Sigmoid colon (tissue), 7 donors: ENCODE measurements around the gene GON4L. TPM values are rescaled to one million over a fixed set of nuclear protein-coding genes. Genes with fewer than 3 reads are reported as not detected.
A peak's percentile ranks its signal among the peaks of the same experiment; 100 is the strongest.
"Not testable (repeated sequence)": the region's sequence is repeated elsewhere in the genome, so short reads cannot be mapped to it uniquely, and the experiment has no call there.

Experiments
- DNase-seq: peaks from one replicate; pipeline ENCODE4 v3.0.0-alpha.2; 2019
- H3K27ac ChIP-seq, 4 donors: fragments of 200-600 bp; sonication (generic); one replicate each; pipeline ENCODE4 v1.5.1; 2016 to 2019; ENCODE audit warnings: mild to moderate bottlenecking in 1 of 4
- H3K27me3 ChIP-seq, 3 donors: fragments of 200-600 bp; sonication (generic); one replicate each; pipeline ENCODE4 v1.5.1; 2019; ENCODE audit warnings: mild to moderate bottlenecking in 1 of 3
- H3K36me3 ChIP-seq, 4 donors: fragments of 200-600 bp; sonication (generic); one replicate each; pipeline ENCODE4 v1.5.1; 2016 to 2019
- H3K4me1 ChIP-seq, 4 donors: fragments of 200-600 bp; sonication (generic); one replicate each; pipeline ENCODE4 v1.5.1; 2017 to 2019
- H3K4me3 ChIP-seq, 4 donors: fragments of 200-600 bp; sonication (generic); one replicate each; pipeline ENCODE4 v1.5.1; 2017 to 2019; ENCODE audit warnings: mild to moderate bottlenecking in 2 of 4, moderate library complexity in 1 of 4
- H3K9me3 ChIP-seq, 4 donors: fragments of 200-600 bp in 3 of 4; sonication (generic) in 3 of 4; one replicate each; pipeline versions ENCODE4 v1.5.1 to v1.6.1; 2013 to 2019
- CTCF ChIP-seq, 4 experiments: fragments of 450-650 bp in 3 of 4; fragments of 200-600 bp in 1 of 4; IDR thresholded peaks; one replicate each; pipeline ENCODE4 v1.5.1; 2016 to 2019; ENCODE audit warnings: antibody characterized with exemption in 4 of 4, mild to moderate bottlenecking in 3 of 4, moderate library complexity in 2 of 4
- EP300 ChIP-seq, 4 donors: sonication (generic); formaldehyde crosslinking; IDR thresholded peaks; one replicate each; pipeline ENCODE4 v1.6.1; 2017; ENCODE audit warnings: antibody characterized with exemption in 4 of 4
- POLR2A ChIP-seq, 2 donors: fragments of 450-650 bp; IDR thresholded peaks; one replicate each; pipeline ENCODE4 v1.6.1; 2016; ENCODE audit warnings: antibody characterized with exemption in 2 of 2, mild to moderate bottlenecking in 2 of 2, moderate library complexity in 2 of 2
- POLR2AphosphoS5 ChIP-seq, 4 donors: sonication (generic); formaldehyde crosslinking; IDR thresholded peaks; one replicate each; pipeline ENCODE4 v1.6.1; 2017; ENCODE audit warnings: antibody characterized with exemption in 4 of 4
- WGBS, 2 donors: extraction: QIAGEN DNeasy Blood & Tissue Kit; methylation state at CpG; one replicate each; pipeline ENCODE4 v1.1.7; 2013; 5-methylcytosine and 5-hydroxymethylcytosine counted together
- intact Hi-C: fragments of 100-400 bp; cut with DNase I; formaldehyde crosslinking; loops from one replicate; pipeline ENCODE4 v1.15.1; 2023
- polyA plus RNA-seq, 3 donors: library from polyadenylated mRNA; stranded (reverse); fragments of 200-250 nt; gene quantifications; one replicate each; pipeline ENCODE4 v1.2.3, GENCODE V29; 2013
- total RNA-seq, 4 donors: library from RNA; depleted of rRNA; stranded (reverse); fragments of >200 nt; gene quantifications; one replicate each; pipeline ENCODE4 v1.1.0, GENCODE V29; 2016
- donor health status: healthy with polysubstance abuse.
- donor health status: Bipolar disorder and iron deficiency.
- donor health status: healthy.

The GON4L gene
- total and polyA plus RNA-seq, 7 donors: 3.5 to 45.7 (median 25.7) TPM

GRCh38 chr1:155898888-155899287 is 41.9 kb upstream of the GON4L start:
- TF ChIP-seq EP300 (IDR thresholded peaks at IDR 0.05) (no peak), CTCF (IDR thresholded peaks at IDR 0.05) (no peak), POLR2A (IDR thresholded peaks at IDR 0.05) (no peak), POLR2AphosphoS5 (IDR thresholded peaks at IDR 0.05) (no peak)
- Histone ChIP-seq H3K4me1 (peaks cover 0 to under 1% (median 0%) of the 10 kb centered on the region in 4 donors), H3K9me3 (no peaks in the 10 kb centered on the region), H3K27me3 (no peaks in the 10 kb centered on the region), H3K27ac (no peak overlapping the region), H3K4me3 (no peak overlapping the region), H3K36me3 (peaks cover 15 to 78% (median 49%) of the 10 kb centered on the region in 4 donors)
- 77 to 82% methylated on average over 2 of the region's 2 CpGs for WGBS, 2 donors
- DNase-seq: no peak
- intact Hi-C loops: no loop called here

GRCh38 chr1:155897746-155898145 is 40.7 kb upstream of the GON4L start:
- H3K36me3 ChIP-seq: peaks cover 13 to 66% (median 38%) of the 10 kb centered on the region in 4 donors
- no peaks in the 10 kb centered on the region for H3K9me3 ChIP-seq
- intact Hi-C loops: no loop called here
- 81 to 86% methylated on average over 1 of the region's 1 CpG for WGBS, 2 donors
- no peaks in the 10 kb centered on the region for H3K27me3 ChIP-seq
- no peak for TF ChIP-seq POLR2AphosphoS5 (IDR thresholded peaks at IDR 0.05)
- TF ChIP-seq POLR2A (IDR thresholded peaks at IDR 0.05): no peak
- TF ChIP-seq CTCF (IDR thresholded peaks at IDR 0.05): no peak
- no peak for TF ChIP-seq EP300 (IDR thresholded peaks at IDR 0.05)
- no peak overlapping the region for H3K4me3 ChIP-seq
- DNase-seq: no peak
- peaks cover 0 to 11% (median 2%) of the 10 kb centered on the region in 4 donors for H3K4me1 ChIP-seq
- H3K27ac ChIP-seq: no peak overlapping the region

GRCh38 chr1:155896476-155896875 is 39.5 kb upstream of the GON4L start:
- H3K9me3 ChIP-seq, H3K27me3 ChIP-seq, intact Hi-C loops, DNase-seq, H3K27ac ChIP-seq, H3K4me3 ChIP-seq: not testable (repeated sequence)
- H3K4me1 ChIP-seq: peaks cover 0 to 14% (median 2%) of the 10 kb centered on the region in 4 donors
- H3K36me3 ChIP-seq: peaks cover 13 to 54% (median 26%) of the 10 kb centered on the region in 4 donors
- 95 to 97% methylated on average over 8 of the region's 8 CpGs for WGBS, 2 donors

- DNase-seq, H3K4me3 ChIP-seq, H3K27me3 ChIP-seq, H3K9me3 ChIP-seq, H3K27ac ChIP-seq, intact Hi-C loops: not testable (repeated sequence)
- Histone ChIP-seq H3K4me1 (peaks cover 0 to 14% (median 2%) of the 10 kb centered on the region in 4 donors), H3K36me3 (peaks cover 6 to 45% (median 21%) of the 10 kb centered on the region in 4 donors)
- 94 to 97% methylated on average over 6 of the region's 6 CpGs for WGBS, 2 donors
Observed at GRCh38 chr1:155895617-155896016, 38.6 kb upstream of the GON4L start.

- 41 to 68% methylated on average over 10 of the region's 10 CpGs for WGBS, 2 donors
- no peaks in the 10 kb centered on the region for H3K27me3 ChIP-seq
- peaks cover 0 to 14% (median 2%) of the 10 kb centered on the region in 4 donors for H3K4me1 ChIP-seq
- intact Hi-C loops: no loop called here
- H3K4me3 ChIP-seq: no peak overlapping the region
- no peak for TF ChIP-seq POLR2A (IDR thresholded peaks at IDR 0.05)
- TF ChIP-seq CTCF (IDR thresholded peaks at IDR 0.05): no peak
- TF ChIP-seq EP300 (IDR thresholded peaks at IDR 0.05): no peak
- TF ChIP-seq POLR2AphosphoS5 (IDR thresholded peaks at IDR 0.05): peak in 1 of 4 donors; percentile 52
- no peaks in the 10 kb centered on the region for H3K9me3 ChIP-seq
- H3K36me3 ChIP-seq: peaks cover 0 to 25% (median 8%) of the 10 kb centered on the region in 4 donors
- H3K27ac ChIP-seq: peak overlapping the region; percentile 47 to 64 (median 59)
- no peak for DNase-seq
Observed at GRCh38 chr1:155893389-155894142, 36.6 kb upstream of the GON4L start.
